ENCODE measurements around the gene DOP1A.

Gene DOP1A

DNA sequence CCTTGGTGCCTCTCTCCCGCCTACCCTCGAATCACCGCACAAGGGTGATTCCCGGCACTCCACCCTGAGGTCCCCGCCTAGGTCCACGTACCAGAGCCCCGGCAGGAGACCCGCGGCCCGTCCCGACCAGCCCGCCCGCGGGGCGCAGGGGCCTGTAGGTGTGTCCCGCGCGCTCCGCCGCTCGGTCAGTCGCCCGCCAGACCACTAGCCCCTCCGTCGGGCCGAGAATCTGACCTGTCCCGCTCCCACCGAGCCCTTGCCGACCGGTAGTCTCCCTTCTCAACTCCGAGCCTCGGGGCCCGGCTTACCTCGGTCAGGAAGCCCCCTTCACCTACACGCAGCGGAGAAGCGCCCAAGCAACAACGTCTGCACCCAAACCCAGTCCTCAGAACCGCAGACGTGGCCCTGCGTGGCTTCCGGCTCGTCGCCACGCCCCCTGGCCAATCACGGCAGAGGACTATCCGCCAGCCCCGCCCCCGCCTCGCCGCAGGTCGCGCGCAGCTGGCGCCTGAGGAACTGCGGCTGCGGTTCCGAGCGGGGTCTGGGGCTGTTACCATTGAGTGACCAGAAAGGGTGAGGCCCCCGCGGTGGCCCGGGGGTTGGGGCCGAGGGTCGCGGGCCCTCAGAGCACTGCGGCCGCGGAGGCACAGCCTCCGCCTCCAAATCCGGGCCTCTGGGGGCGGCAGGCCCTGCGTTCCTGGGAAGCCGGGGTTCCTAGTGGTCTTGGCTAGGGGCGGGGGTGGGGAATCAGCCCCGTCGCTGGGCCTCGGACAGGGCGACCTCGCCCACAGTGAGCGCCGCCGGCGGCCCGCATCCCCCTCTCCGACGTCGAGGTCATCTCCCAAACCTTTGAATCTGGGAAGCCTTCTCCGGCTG is 125.6 kb downstream of the DOP1A start, which contains the start of the genes PGM3 and RWDD2A:
TSS of gene PGM3 (minus strand) at position 395 of the 876 bp plus-strand sequence. CDS start 2,253 bp downstream, outside the sequence.
TSS of gene RWDD2A (plus strand) at position 487 of the 876 bp plus-strand sequence. CDS start 1,095 bp downstream, outside the sequence.
- Histone ChIP-seq H3K36me3 (ENCODE audit: control insufficient read depth in 1 of 2, insufficient read depth in 2 of 2, low read length in 2 of 2) (peaks cover 9 to 12% of the 10 kb centered on the region in 2 donors), H3K9ac (ENCODE audit: low read depth in 1 of 2, low read length in 2 of 2) (peak within 1 kb of the TSS; percentile 86 to 93), H3K27ac (ENCODE audit: low read depth, low read length) (peak within 1 kb of the TSS; percentile 61), H3K27me3 (ENCODE audit: control insufficient read depth in 1 of 2, insufficient read depth in 2 of 2, low read length in 2 of 2) (no peaks in the 10 kb centered on the region), H3K4me1 (ENCODE audit: control insufficient read depth in 1 of 2, insufficient read depth in 2 of 2, low read length in 2 of 2) (peaks cover 19 to 20% of the 10 kb centered on the region in 2 donors), H3K4me3 (ENCODE audit: low read depth in 1 of 2, low read length in 2 of 2) (peak within 1 kb of the TSS; percentile 91 to 95), H3K9me3 (ENCODE audit: control insufficient read depth in 1 of 2, low read length in 2 of 2) (no peaks in the 10 kb centered on the region)

DNA sequence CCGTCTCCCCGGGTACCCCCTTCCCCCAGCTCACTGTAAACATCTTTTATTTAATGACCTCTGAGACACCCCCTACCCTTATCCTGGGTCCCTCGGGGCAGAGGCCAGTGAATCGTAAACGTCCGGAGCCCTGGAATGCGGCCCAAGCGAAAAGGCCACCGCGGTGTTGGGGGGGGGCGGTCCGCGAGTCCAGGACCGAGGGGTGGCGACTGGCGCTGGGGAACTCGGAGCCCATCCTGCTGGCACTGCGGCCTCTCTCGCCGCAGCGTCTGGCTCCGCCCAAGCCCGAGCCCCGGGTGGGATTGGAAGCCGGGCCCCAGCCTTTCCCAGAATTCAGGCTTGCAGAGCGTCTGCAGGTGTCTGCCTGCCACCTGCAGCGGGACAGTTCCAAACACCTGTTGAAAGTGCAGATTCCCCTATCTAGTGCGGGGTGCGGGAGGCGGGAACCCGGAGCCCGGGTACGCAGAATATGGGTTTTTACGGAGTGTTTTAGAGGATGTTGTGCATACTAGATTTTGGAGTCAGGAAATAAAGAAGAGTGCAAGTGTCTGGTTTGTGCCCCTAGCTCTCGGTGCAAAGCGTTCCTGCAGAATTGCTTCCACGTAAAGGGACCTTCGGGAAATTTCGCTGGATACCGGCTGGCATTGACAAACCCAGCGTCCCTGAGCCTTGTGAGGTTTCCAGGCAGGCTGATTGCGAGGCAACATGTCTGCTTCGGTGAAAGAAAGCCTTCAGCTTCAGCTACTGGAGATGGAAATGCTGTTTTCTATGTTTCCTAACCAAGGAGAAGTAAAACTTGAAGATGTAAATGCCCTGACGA is 126.5 kb downstream of the DOP1A start:
- no peaks in the 10 kb centered on the region for H3K27me3 ChIP-seq (ENCODE audit: control insufficient read depth in 1 of 2, insufficient read depth in 2 of 2, low read length in 2 of 2)
- peaks cover 19 to 20% of the 10 kb centered on the region in 2 donors for H3K4me1 ChIP-seq (ENCODE audit: control insufficient read depth in 1 of 2, insufficient read depth in 2 of 2, low read length in 2 of 2)
- H3K36me3 ChIP-seq (ENCODE audit: control insufficient read depth in 1 of 2, insufficient read depth in 2 of 2, low read length in 2 of 2): peaks cover 9 to 11% of the 10 kb centered on the region in 2 donors
- H3K27ac ChIP-seq (ENCODE audit: low read depth, low read length): peak overlapping the region; percentile 61
- H3K9me3 ChIP-seq (ENCODE audit: control insufficient read depth in 1 of 2, low read length in 2 of 2): no peaks in the 10 kb centered on the region
- H3K4me3 ChIP-seq (ENCODE audit: low read depth in 1 of 2, low read length in 2 of 2): peak overlapping the region; percentile 91 to 95
- peak overlapping the region; percentile 83 to 86 for H3K9ac ChIP-seq (ENCODE audit: low read depth in 1 of 2, low read length in 2 of 2)

GRCh38 chr6:83198486-83199172 is 131.2 kb downstream of the DOP1A start:
- Histone ChIP-seq H3K27me3 (ENCODE audit: control insufficient read depth in 1 of 2, insufficient read depth in 2 of 2, low read length in 2 of 2) (no peaks in the 10 kb centered on the region), H3K9me3 (ENCODE audit: control insufficient read depth in 1 of 2, low read length in 2 of 2) (no peaks in the 10 kb centered on the region), H3K4me1 (ENCODE audit: control insufficient read depth in 1 of 2, insufficient read depth in 2 of 2, low read length in 2 of 2) (peaks cover 4 to 6% of the 10 kb centered on the region in 2 donors), H3K27ac (ENCODE audit: low read depth, low read length) (no peak overlapping the region), H3K4me3 (ENCODE audit: low read depth in 1 of 2, low read length in 2 of 2) (no peak overlapping the region), H3K9ac (ENCODE audit: low read depth in 1 of 2, low read length in 2 of 2) (no peak overlapping the region), H3K36me3 (ENCODE audit: control insufficient read depth in 1 of 2, insufficient read depth in 2 of 2, low read length in 2 of 2) (peaks cover 5% of the 10 kb centered on the region in 2 donors)

GRCh38 chr6:83199173-83199862 is 131.8 kb downstream of the DOP1A start:
- no peak overlapping the region for H3K27ac ChIP-seq (ENCODE audit: low read depth, low read length)
- no peak overlapping the region for H3K9ac ChIP-seq (ENCODE audit: low read depth in 1 of 2, low read length in 2 of 2)
- no peaks in the 10 kb centered on the region for H3K27me3 ChIP-seq (ENCODE audit: control insufficient read depth in 1 of 2, insufficient read depth in 2 of 2, low read length in 2 of 2)
- H3K36me3 ChIP-seq (ENCODE audit: control insufficient read depth in 1 of 2, insufficient read depth in 2 of 2, low read length in 2 of 2): peaks cover 5% of the 10 kb centered on the region in 2 donors
- H3K9me3 ChIP-seq (ENCODE audit: control insufficient read depth in 1 of 2, low read length in 2 of 2): no peaks in the 10 kb centered on the region
- no peak overlapping the region for H3K4me3 ChIP-seq (ENCODE audit: low read depth in 1 of 2, low read length in 2 of 2)
- peaks cover 2 to 3% of the 10 kb centered on the region in 2 donors for H3K4me1 ChIP-seq (ENCODE audit: control insufficient read depth in 1 of 2, insufficient read depth in 2 of 2, low read length in 2 of 2)

DNA sequence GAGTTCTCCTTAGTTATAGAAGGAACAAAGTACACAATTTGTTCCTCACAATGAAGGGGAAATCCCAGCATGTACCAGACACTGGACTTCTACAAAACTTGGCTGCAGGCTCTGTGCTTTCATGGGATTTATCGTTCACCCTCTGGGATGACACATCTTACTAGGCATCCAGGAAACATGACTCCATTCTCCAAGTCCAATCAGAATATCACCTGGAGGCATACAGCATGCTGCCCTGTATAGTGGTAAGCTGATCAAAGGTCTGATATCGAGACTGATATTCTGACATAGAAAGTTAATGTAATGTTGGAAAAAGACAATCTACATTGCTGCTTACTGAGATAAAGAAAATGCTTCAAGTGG is 132.4 kb downstream of the DOP1A start:
- H3K27ac ChIP-seq (ENCODE audit: low read depth, low read length): no peak overlapping the region
- no peaks in the 10 kb centered on the region for H3K4me1 ChIP-seq (ENCODE audit: control insufficient read depth in 1 of 2, insufficient read depth in 2 of 2, low read length in 2 of 2)
- H3K9me3 ChIP-seq (ENCODE audit: control insufficient read depth in 1 of 2, low read length in 2 of 2): no peaks in the 10 kb centered on the region
- no peaks in the 10 kb centered on the region for H3K27me3 ChIP-seq (ENCODE audit: control insufficient read depth in 1 of 2, insufficient read depth in 2 of 2, low read length in 2 of 2)
- no peak overlapping the region for H3K4me3 ChIP-seq (ENCODE audit: low read depth in 1 of 2, low read length in 2 of 2)
- H3K9ac ChIP-seq (ENCODE audit: low read depth in 1 of 2, low read length in 2 of 2): no peak overlapping the region
- H3K36me3 ChIP-seq (ENCODE audit: control insufficient read depth in 1 of 2, insufficient read depth in 2 of 2, low read length in 2 of 2): peaks cover 5% of the 10 kb centered on the region in 2 donors

DNA sequence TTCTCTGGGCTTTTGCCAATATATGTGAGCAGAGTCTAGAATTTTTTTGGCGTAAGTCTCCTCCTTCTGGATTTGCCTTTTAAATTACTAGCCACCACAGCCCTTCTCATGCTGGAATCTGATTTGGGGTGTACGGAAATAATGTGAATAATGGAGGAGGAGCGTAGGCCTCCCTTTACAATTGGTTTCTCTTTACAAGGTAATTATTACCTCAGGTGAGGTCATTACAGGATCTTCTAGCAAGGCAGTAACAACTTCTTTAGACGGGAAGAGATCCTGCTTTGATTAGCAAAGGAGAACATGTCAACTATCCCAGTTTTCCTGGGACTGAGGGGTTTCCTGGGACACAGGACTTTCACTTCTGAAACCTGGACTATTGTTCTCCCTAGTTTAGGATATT is 134.6 kb downstream of the DOP1A start:
- H3K4me1 ChIP-seq (ENCODE audit: control insufficient read depth in 1 of 2, insufficient read depth in 2 of 2, low read length in 2 of 2): no peaks in the 10 kb centered on the region

GRCh38 chr6:83215131-83216047 is 147.9 kb downstream of the DOP1A start:
- H3K27ac ChIP-seq (ENCODE audit: low read depth, low read length): no peak overlapping the region
- no peaks in the 10 kb centered on the region for H3K9me3 ChIP-seq (ENCODE audit: control insufficient read depth in 1 of 2, low read length in 2 of 2)
- H3K36me3 ChIP-seq (ENCODE audit: control insufficient read depth in 1 of 2, insufficient read depth in 2 of 2, low read length in 2 of 2): peaks cover 3 to 11% of the 10 kb centered on the region in 2 donors
- no peak overlapping the region for H3K9ac ChIP-seq (ENCODE audit: low read depth in 1 of 2, low read length in 2 of 2)
- H3K4me1 ChIP-seq (ENCODE audit: control insufficient read depth in 1 of 2, insufficient read depth in 2 of 2, low read length in 2 of 2): no peaks in the 10 kb centered on the region
- H3K27me3 ChIP-seq (ENCODE audit: control insufficient read depth in 1 of 2, insufficient read depth in 2 of 2, low read length in 2 of 2): no peaks in the 10 kb centered on the region
- no peak overlapping the region for H3K4me3 ChIP-seq (ENCODE audit: low read depth in 1 of 2, low read length in 2 of 2)

More for the DNA sequence above, 134.6 kb downstream of the DOP1A start:
- H3K9me3 ChIP-seq (ENCODE audit: control insufficient read depth in 1 of 2, low read length in 2 of 2): no peaks in the 10 kb centered on the region
- no peak overlapping the region for H3K9ac ChIP-seq (ENCODE audit: low read depth in 1 of 2, low read length in 2 of 2)
- peaks cover 0 to 5% of the 10 kb centered on the region in 2 donors for H3K36me3 ChIP-seq (ENCODE audit: control insufficient read depth in 1 of 2, insufficient read depth in 2 of 2, low read length in 2 of 2)
- H3K27me3 ChIP-seq (ENCODE audit: control insufficient read depth in 1 of 2, insufficient read depth in 2 of 2, low read length in 2 of 2): no peaks in the 10 kb centered on the region
- no peak overlapping the region for H3K4me3 ChIP-seq (ENCODE audit: low read depth in 1 of 2, low read length in 2 of 2)
- H3K27ac ChIP-seq (ENCODE audit: low read depth, low read length): no peak overlapping the region

- H3K9ac ChIP-seq (ENCODE audit: low read depth in 1 of 2, low read length in 2 of 2): no peak overlapping the region
- no peak overlapping the region for H3K27ac ChIP-seq (ENCODE audit: low read depth, low read length)
- H3K36me3 ChIP-seq (ENCODE audit: control insufficient read depth in 1 of 2, insufficient read depth in 2 of 2, low read length in 2 of 2): peaks cover 0 to 15% of the 10 kb centered on the region in 2 donors
- H3K9me3 ChIP-seq (ENCODE audit: control insufficient read depth in 1 of 2, low read length in 2 of 2): no peaks in the 10 kb centered on the region
- no peak overlapping the region for H3K4me3 ChIP-seq (ENCODE audit: low read depth in 1 of 2, low read length in 2 of 2)
- no peaks in the 10 kb centered on the region for H3K27me3 ChIP-seq (ENCODE audit: control insufficient read depth in 1 of 2, insufficient read depth in 2 of 2, low read length in 2 of 2)
- no peaks in the 10 kb centered on the region for H3K4me1 ChIP-seq (ENCODE audit: control insufficient read depth in 1 of 2, insufficient read depth in 2 of 2, low read length in 2 of 2)
Measured at GRCh38 chr6:83216806-83217205, 149.3 kb downstream of the DOP1A start.

Measured in duodenal mucosa (tissue), 2 donors.